GM08714 (cell line): ENCODE results near the gene TPP1.

Source experiments
- H3K4me3 ChIP-seq: fragments of 200-500 bp; sonication (Bioruptor generic); 2 replicates; pipeline ENCODE4 v1.5.1; 2014; ENCODE audit warnings: mild to moderate bottlenecking, low read length, inconsistent platforms
- ZNF274 ChIP-seq: IDR thresholded peaks from 2 replicates; pipeline ENCODE4 v1.6.1; 2012; ENCODE audit warnings: mild to moderate bottlenecking, low read depth, low read length

Gene TPP1

DNA sequence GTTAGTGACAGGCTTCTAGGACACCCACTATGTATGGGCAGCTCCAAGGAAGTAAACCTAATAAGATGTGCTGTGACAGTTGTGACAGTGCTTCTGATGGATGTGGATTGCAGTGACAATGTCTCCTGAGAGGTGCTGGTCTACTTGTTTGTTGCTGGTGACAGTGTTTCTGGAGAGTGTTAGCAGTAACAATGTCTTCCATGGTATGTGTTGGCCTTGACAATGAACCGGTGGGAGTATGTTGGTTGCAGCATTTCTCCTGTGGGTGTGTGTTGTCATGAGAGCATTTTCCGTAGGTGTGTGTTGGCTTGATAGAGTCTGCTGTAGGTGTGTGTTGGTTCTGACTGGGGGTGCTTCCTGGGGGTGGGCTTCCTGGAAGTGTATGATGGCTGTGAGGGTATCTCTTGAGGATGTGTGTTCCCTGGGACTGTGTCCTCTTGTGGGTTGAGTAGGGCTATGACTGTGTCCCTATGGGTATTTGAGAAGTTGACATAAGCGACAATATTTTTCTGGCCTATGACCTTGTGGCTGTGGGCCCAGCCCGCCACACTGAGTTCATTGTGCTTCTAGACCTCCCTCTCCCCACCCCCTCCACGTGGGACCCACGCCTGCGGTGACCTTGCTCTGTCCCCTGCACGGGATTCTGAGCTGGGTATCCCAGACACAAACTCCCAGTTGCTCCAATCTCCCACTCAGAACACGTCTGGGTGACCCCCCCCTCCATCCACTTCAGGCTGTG lies 35.2 kb upstream of the TPP1 start:
- no peak for TF ChIP-seq ZNF274
- no peak overlapping the region for H3K4me3 ChIP-seq

DNA sequence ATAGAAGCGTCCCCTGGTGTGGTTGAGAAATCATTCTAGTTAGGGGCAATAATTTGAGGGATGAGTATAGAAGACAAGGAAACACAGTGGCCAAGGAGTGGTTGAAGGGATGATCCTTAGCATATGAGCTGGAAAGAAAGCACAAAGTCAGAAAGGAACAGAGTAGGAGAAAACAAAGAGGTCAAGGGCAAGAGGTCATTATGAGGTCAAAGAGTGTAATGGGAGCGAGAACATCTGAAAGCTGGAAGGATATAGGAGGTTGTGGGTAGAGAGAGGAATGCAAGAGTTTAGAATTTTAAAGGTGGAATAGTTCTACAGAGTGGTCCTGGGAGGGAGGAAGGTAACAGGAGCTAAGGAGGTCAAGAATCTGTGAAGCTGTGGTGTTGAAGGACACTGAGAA lies 34.4 kb upstream of the TPP1 start:
- no peak overlapping the region for H3K4me3 ChIP-seq
- TF ChIP-seq ZNF274, result no peak

DNA sequence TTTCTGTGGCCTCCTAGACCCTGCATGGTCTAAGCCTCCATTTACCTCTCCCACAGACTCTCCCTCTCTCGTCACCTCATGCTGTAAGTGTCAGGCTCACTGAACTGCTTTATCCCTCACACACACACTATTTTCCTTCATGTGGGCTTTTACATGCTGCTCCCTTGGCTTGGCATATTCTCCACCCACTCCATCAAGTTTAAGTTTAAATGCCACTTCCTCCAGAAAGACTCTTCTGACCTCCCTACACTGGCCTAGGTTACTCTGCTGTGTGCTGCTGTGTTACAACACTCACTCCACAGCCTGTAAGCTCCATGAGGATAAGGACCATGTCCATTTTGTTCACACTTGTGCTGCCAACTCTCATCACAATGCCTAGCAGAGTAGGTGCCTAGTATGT lies 33.9 kb upstream of the TPP1 start:
- no peak for TF ChIP-seq ZNF274
- H3K4me3 ChIP-seq, result no peak overlapping the region

DNA sequence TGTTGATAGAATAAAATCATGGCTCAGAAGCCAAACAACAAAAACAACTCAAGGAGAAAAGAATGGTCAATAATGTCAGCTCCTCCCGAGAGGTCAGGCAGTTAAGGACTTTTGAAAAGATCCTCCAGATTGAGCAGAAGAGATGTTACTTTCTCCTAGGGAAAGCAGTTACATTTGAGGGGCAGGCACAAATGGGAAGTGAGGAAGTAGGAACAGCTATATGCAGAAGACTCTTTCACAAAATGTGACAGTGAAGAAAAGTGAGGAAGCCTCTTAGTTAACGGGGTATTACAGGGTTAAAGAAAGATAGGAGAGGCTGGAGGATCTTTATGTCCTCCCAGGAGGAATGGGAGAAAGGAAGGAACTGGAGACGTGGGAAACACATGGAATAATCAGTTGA lies 33.0 kb upstream of the TPP1 start:
- H3K4me3 ChIP-seq, result no peak overlapping the region
- no peak for TF ChIP-seq ZNF274

DNA sequence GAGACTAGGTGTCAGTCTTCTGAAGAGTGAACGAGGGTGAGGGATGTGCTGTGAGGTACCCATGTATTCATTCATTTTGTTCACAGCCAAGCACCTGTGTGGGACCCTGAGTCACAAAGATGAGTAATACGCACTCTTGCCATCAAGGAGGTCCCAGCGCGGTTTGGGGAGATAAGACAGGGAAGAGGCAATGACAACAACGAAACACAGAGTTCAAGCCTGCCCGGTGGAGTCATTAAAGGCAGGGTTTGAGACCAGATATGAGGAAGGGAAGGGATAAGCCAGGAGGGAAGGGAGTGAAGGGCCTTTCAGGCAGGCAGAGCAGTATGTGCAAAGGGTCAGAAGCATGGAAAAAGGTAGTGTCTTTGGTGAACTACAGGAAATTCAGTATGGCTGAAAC lies 31.8 kb upstream of the TPP1 start:
- TF ChIP-seq ZNF274, result no peak

DNA sequence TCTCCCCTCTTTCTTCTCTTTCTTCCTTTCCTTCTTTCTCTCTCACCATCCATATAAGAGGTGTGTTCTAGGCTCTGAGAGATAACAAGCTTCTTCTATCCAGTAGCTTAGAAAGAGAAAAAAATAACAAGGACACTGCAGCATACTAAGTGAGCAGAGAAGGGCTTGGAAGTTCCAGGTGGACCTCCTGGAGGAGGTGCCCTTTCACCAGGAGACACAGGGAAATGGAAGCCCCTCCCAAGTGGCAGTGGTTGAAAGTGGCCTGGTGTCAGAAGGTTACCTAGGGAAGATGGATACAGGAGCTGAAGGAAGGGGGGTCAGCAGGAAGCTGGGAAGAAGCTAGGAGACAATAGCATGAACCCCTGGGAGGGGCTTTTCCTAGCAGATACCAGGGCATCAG lies 30.9 kb upstream of the TPP1 start:
- TF ChIP-seq ZNF274, result no peak
- no peak overlapping the region for H3K4me3 ChIP-seq

More for the DNA sequence above, 31.8 kb upstream of the TPP1 start:
- no peak overlapping the region for H3K4me3 ChIP-seq

DNA sequence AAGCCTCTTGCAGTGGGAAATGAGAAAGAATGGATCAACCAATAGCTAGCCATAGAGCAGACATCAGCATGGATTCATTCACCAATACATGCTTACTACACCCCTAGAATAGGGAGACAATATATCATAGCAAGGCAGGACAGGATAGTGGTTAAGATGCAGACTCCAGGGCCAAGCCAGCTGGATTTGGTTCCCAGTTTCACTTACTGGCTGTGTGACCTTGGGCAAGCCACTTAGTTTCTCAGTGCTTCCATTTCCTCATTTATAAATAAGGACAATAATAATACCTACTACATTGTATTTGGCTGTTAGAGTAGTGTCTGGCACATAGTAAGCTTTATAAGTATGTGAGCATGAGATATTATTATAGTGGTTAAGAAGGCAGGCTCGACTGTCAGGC lies 29.3 kb upstream of the TPP1 start:
- no peak for TF ChIP-seq ZNF274
- H3K4me3 ChIP-seq, result no peak overlapping the region

DNA sequence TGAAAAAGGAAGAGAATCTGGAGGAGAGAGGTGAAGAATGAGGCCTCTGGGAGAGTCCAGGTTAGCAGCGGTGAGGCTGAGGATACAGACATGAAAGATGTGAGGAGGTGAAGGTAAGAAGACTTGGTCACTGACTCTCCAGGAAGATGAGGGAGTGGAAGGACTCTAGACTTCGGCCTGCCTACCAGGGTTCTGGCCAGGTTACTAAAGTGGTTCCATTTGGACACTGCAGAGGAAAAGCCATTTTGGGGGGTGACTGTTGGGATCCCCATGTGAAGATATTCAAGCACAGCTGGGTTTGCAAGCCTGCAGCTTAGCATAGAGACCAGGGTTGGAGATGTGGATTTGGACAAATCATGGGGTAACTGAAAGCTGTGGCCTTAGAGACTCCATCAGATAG lies 28.6 kb upstream of the TPP1 start:
- no peak for TF ChIP-seq ZNF274

DNA sequence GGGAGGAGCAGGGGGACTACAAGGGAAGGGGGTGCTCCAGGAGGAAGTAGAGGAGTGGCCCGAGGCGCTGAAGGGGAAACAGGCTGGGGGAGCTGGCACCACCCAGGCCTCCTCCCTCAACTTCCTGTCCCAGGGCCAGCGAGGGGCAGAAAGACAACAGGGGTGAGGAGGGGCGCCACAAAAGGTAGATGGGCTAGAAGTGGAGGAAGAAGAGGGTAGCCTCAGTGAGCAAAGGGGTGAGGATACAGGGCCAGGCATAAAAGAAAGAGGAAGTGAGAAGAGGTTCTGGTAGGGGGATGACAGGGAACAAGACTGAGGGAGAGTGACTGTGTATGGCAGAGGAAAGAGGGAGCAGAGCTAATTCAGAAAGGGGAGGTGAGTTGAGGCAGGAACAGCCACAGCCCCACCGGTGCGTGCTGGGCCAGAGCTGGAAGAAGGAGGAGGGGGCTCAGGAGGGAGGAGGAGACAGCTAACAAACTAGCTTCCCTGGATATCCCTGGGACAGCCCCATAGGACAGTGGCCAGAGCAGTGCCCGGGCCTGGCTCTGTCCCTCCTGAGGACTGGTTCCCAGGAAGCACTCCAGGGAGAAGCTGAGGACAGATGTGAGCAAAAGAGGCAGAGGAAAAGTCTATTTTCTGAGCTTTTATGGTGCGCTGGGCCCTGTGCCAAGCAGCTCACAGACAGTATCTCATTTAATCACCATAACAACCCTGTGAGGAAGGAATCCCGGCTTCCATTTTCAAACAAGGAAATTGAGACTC lies 27.9 kb upstream of the TPP1 start:
- no peak for TF ChIP-seq ZNF274
- H3K4me3 ChIP-seq, result no peak overlapping the region; the same call in 1 of the 2 replicates

More for the DNA sequence above, 28.6 kb upstream of the TPP1 start:
- no peak overlapping the region for H3K4me3 ChIP-seq

DNA sequence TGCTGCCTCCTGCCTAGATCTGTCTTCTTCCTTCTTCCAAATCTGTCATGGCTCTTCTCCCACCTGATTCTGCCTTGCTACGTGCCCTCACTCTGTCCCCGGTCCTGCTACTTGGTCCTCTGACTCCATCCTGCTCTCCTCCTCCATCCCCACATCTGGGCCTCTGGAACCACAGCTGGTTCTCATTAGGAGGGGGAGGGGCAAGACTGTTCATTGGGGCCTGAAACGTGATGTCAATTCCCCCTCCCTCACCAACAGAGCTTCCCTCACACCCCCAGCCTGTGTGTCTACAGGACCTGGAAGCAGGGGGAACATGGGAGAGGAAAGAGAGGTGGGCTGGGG lies 27.3 kb upstream of the TPP1 start:
- no peak overlapping the region; the same call in 1 of the 2 replicates for H3K4me3 ChIP-seq
- no peak for TF ChIP-seq ZNF274

DNA sequence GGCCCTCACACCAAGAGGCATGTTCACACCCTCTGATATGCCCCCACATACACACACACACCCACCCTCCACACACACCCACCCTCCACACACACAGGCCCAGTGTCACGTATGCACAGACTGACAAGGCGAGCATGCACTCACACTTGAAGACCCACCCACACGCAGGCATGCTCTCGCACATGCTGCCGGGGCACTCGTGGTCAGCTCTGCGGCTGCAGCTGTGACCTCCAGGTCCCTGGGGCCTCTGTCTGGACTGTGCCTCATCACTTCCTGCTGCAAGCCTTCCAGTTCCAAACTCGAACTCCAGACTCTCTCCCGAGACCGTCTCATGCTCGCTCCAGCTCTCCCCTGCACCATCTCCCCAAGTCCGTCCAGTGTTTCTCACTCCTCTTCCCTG lies 26.8 kb upstream of the TPP1 start:
- no peak for TF ChIP-seq ZNF274
- no peak overlapping the region; the same call in 1 of the 2 replicates for H3K4me3 ChIP-seq

DNA sequence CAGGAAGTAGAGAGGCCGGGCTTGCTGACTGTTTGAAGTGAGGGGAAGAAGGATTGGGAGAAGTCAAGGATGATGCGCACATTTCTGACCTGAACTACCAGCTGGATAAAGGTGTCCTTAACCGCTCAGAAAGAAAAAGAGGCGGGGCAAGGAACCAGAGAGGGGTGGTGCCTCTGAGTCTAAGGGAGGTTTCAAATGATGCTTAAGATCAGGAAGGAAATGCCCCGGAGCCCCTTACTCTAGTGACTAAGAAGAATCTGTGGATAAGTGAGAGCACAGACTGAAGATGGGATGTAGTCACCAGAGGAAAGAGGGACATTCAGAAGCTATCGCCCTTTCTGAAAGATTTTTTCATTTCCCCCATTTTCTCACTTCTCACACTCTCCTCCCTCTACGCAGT lies 23.7 kb upstream of the TPP1 start:
- H3K4me3 ChIP-seq, result no peak overlapping the region
- TF ChIP-seq ZNF274, result no peak

DNA sequence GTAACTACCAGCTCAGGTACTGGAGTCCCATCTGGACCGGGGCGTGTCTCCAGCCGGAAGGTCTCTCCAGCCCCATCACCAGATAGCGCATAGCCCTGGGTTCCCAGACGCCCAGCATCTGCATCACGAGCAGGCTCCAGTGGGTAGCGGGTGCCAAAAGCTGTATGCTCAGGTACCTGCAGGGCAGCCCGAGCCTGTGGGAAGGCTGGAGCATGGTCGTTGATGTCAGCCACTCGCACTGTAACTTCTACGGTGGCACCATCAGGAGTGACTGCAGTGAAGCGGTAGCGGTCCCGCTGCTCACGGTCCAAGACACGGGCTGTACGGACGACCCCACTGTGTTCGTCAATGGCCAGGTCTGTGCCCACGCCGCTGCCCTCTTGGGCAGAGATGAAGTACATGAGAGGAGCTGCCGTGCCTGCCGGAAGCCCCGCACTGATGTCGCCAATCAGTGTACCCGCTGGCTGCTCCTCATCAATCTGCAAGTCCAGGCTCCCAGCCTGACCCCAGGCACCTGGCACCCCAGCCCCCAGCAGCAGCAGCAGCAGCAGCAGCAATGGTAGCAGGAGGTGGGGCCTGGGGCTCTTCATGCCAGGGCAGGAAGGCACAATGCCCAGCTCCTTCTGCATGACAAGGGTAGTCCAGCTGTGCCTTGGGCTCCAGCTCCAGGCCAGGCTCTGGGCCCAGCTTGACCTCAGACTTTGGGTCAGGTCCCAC lies 21.9 kb upstream of the TPP1 start:
- TF ChIP-seq ZNF274, result no peak
- no peak overlapping the region for H3K4me3 ChIP-seq

DNA sequence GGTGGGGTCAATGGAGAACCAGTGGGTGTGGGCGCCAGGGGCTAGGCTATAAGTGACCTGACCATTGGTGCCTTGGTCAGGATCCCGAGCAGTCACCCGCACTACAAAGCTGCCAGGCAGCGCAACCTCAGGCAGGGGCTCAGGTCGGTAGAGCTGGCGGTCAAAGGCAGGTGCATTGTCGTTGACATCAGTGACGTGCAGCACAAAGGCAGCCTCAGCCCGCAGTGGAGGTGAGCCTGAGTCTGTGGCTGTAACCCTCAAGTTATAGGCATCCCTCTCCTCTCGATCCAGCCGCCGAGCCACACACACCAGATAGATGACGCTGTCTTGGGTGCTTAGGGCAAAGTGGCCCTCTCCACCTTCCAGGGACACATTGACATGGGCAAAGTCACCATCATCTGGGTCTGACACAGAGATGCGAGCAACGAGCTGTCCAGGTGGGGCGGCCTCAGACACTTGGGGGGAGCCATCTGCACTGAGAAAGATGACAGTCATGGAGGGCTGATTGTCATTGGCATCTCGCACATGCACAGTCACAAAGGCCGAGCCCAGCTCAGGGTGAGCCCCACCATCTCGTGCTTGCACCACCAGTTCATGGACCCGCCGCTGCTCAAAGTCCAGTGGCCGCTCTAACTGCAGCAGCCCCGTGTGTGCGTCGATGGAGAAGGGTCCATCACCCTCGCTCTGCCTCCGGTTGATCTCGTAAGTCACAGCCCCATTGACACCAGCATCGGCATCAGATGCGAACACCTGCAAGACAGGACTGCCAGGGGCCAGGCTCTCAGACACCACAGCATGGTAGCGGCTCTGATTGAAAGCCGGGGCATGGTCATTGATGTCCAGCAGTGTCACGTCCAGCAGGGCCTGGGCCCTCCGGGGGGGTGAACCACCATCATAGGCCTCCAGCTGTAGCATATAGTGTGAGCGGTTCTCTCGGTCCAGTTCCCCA lies 21.1 kb upstream of the TPP1 start:
- no peak for TF ChIP-seq ZNF274
- no peak overlapping the region for H3K4me3 ChIP-seq
